ENCODE measurements around the gene TMEM250. TPM values are rescaled to one million over a fixed set of nuclear protein-coding genes. Genes with fewer than 3 reads are reported as not detected.
"Not testable (repeated sequence)": the region's sequence is repeated elsewhere in the genome, so short reads cannot be mapped to it uniquely, and the experiment has no call there.

Gene TMEM250
- 25.9 TPM for polyA plus RNA-seq (2013, experiment 1 of 2; ENCODE audit: insufficient read length)
- polyA plus RNA-seq (2013, experiment 2 of 2; ENCODE audit: insufficient read length) = 27.4 TPM

- DNase-seq = peak; percentile 97
Measured at GRCh38 chr9:136118320-136119060, at the start of gene TMEM250. Gene TMEM250 (minus strand): TSS chr9:136118875. CDS start chr9:136116900, 1,975 bp downstream.

- DNase-seq = no peak
Measured at GRCh38 chr9:136163248-136163850, 44.7 kb upstream of the TMEM250 start.

GRCh38 chr9:136160995-136161610 lies 42.4 kb upstream of the TMEM250 start:
- DNase-seq = no peak

- no peak for DNase-seq
Measured at GRCh38 chr9:136160381-136160841, 41.7 kb upstream of the TMEM250 start.

- no peak for DNase-seq
Measured at GRCh38 chr9:136159851-136160250, 41.2 kb upstream of the TMEM250 start.

GRCh38 chr9:136157477-136158265 lies 39.0 kb upstream of the TMEM250 start:
- no peak for DNase-seq

GRCh38 chr9:136156209-136157120 lies 37.8 kb upstream of the TMEM250 start:
- no peak for DNase-seq

GRCh38 chr9:136155576-136155975 lies 36.9 kb upstream of the TMEM250 start:
- no peak for DNase-seq

- no peak for DNase-seq
Measured at GRCh38 chr9:136154943-136155342, 36.3 kb upstream of the TMEM250 start.

GRCh38 chr9:136153381-136154065 lies 34.8 kb upstream of the TMEM250 start:
- DNase-seq = no peak

- no peak for DNase-seq
Measured at GRCh38 chr9:136152931-136153330, 34.3 kb upstream of the TMEM250 start.

- no peak for DNase-seq
Measured at GRCh38 chr9:136152543-136152866, 33.8 kb upstream of the TMEM250 start.

GRCh38 chr9:136151848-136152542 lies 33.3 kb upstream of the TMEM250 start:
- DNase-seq = no peak

GRCh38 chr9:136151214-136151804 lies 32.6 kb upstream of the TMEM250 start:
- DNase-seq = no peak

GRCh38 chr9:136150664-136151213 lies 32.1 kb upstream of the TMEM250 start:
- not testable (repeated sequence) for DNase-seq

- DNase-seq = no peak
Measured at GRCh38 chr9:136149853-136150252, 31.2 kb upstream of the TMEM250 start.

GRCh38 chr9:136149337-136149736 lies 30.7 kb upstream of the TMEM250 start:
- DNase-seq = no peak

- no peak for DNase-seq
Measured at GRCh38 chr9:136148766-136149165, 30.1 kb upstream of the TMEM250 start.

- no peak for DNase-seq
Measured at GRCh38 chr9:136147890-136148714, 29.4 kb upstream of the TMEM250 start.
